HEK293 (cell line): ENCODE results near the gene PDZRN4.

Experiments used
- ZNF292 ChIP-seq: fragments of 450-650 bp; formaldehyde crosslinking; IDR thresholded peaks from 2 replicates; pipeline ENCODE4 v1.5.1; 2016; ENCODE audit warnings: low read depth, missing biosample characterization, missing genetic modification characterization, borderline replicate concordance
- ZNF639 ChIP-seq: fragments of 450-650 bp; formaldehyde crosslinking; IDR thresholded peaks from 2 replicates; pipeline ENCODE4 v1.5.1; 2016; ENCODE audit warnings: missing biosample characterization, missing genetic modification characterization

DNA sequence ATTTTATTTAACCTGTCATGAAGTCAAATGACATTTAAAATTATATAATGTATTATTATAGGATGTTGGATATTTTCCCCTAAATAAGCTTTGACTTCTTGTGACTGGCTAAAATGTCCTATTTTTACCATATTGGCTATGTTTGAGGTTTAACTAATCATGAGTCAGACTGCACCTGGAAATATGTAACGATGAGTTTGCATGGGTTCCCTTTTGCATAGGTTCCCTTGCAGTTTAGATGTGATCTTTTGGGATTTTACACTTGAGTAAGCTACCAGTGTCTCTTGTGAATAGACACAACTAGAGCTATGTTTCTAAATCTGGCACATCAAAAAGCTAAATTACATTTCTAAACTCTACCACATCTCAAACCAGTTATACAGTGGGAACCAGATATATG, 5.2 kb downstream of the PDZRN4 start:
- TF ChIP-seq ZNF639 (tag by site-specific recombination) = no peak
- TF ChIP-seq ZNF292 (tag by site-specific recombination) = no peak
